ENCODE results near the gene ADAMTSL1.
"Not testable (repeated sequence)": the region's sequence is repeated elsewhere in the genome, so short reads cannot be mapped to it uniquely, and the experiment has no call there.

The ADAMTSL1 gene

GRCh38 chr9:18920141-18921084 lies 446.5 kb downstream of the ADAMTSL1 start:
- DNase-seq, result no peak

GRCh38 chr9:18921366-18922075 lies 447.6 kb downstream of the ADAMTSL1 start:
- DNase-seq, result no peak

GRCh38 chr9:18922161-18922885 lies 448.4 kb downstream of the ADAMTSL1 start:
- no peak for DNase-seq

- no peak for DNase-seq
Measured at GRCh38 chr9:18923167-18923566, 449.2 kb downstream of the ADAMTSL1 start.

GRCh38 chr9:18923671-18924430 lies 449.9 kb downstream of the ADAMTSL1 start:
- DNase-seq, result no peak

- DNase-seq, result no peak
Measured at GRCh38 chr9:18925880-18926279, 451.9 kb downstream of the ADAMTSL1 start.

- DNase-seq, result no peak
Measured at GRCh38 chr9:18926513-18926912, 452.6 kb downstream of the ADAMTSL1 start.

- DNase-seq, result no peak
Measured at GRCh38 chr9:18928711-18929110, 454.8 kb downstream of the ADAMTSL1 start.

- not testable (repeated sequence) for DNase-seq
Measured at GRCh38 chr9:18930611-18931010, 456.7 kb downstream of the ADAMTSL1 start.

- DNase-seq, result no peak
Measured at GRCh38 chr9:18935541-18935940, 461.6 kb downstream of the ADAMTSL1 start.

GRCh38 chr9:18936094-18936871 lies 462.3 kb downstream of the ADAMTSL1 start:
- no peak for DNase-seq

- DNase-seq, result no peak
Measured at GRCh38 chr9:18939943-18940342, 466.0 kb downstream of the ADAMTSL1 start.

GRCh38 chr9:18941060-18941740 lies 467.2 kb downstream of the ADAMTSL1 start:
- no peak for DNase-seq

- DNase-seq, result no peak
Measured at GRCh38 chr9:18942801-18943200, 468.8 kb downstream of the ADAMTSL1 start.

- no peak for DNase-seq
Measured at GRCh38 chr9:18947892-18948339, 474.0 kb downstream of the ADAMTSL1 start.

GRCh38 chr9:18951936-18952335 lies 478.0 kb downstream of the ADAMTSL1 start:
- no peak for DNase-seq

GRCh38 chr9:18955626-18956025 lies 481.7 kb downstream of the ADAMTSL1 start:
- no peak for DNase-seq

Measured in activated CD4-positive, alpha-beta T cell treated with anti-CD3 and anti-CD28 coated beads for 48 hours (primary cell).